SKM-1 treated with dmso at 0.1 percent for 144 hours (cell line): ENCODE data around the gene ZKSCAN5.
"Not testable (repeated sequence)": the region's sequence is repeated elsewhere in the genome, so short reads cannot be mapped to it uniquely, and the experiment has no call there.

Experiments
- DNase-seq: peaks from one replicate; lab custom pipeline; 2025; ENCODE audit not compliant: unreplicated experiment; lab: John Stamatoyannopoulos, UW

ZKSCAN5 gene

GRCh38 chr7:99551767-99552463 is 47.5 kb downstream of the ZKSCAN5 start, which contains the start of gene FAM200A:
FAM200A (minus strand) TSS chr7:99552114; CDS start chr7:99548407, 3,707 bp downstream.
- peak; percentile 67 for DNase-seq

GRCh38 chr7:99553039-99553438 is 48.6 kb downstream of the ZKSCAN5 start:
- DNase-seq, result no peak

GRCh38 chr7:99554939-99555338 is 50.5 kb downstream of the ZKSCAN5 start:
- no peak for DNase-seq

GRCh38 chr7:99557196-99557607 is 52.7 kb downstream of the ZKSCAN5 start:
- no peak for DNase-seq

GRCh38 chr7:99557940-99558305 is 53.5 kb downstream of the ZKSCAN5 start:
- no peak for DNase-seq

- DNase-seq, result peak; percentile 75
Observed at GRCh38 chr7:99558306-99559174, 54.1 kb downstream of the ZKSCAN5 start, which contains the start of gene ZNF655. ZNF655 (plus strand) TSS chr7:99558642; CDS start chr7:99560560, 1,918 bp downstream.

- no peak for DNase-seq
Observed at GRCh38 chr7:99559175-99559915, 54.9 kb downstream of the ZKSCAN5 start.

- no peak for DNase-seq
Observed at GRCh38 chr7:99560834-99561736, 56.6 kb downstream of the ZKSCAN5 start.

GRCh38 chr7:99561737-99562051 is 57.2 kb downstream of the ZKSCAN5 start:
- DNase-seq, result no peak

GRCh38 chr7:99562114-99562784 is 57.8 kb downstream of the ZKSCAN5 start:
- DNase-seq, result no peak

- DNase-seq, result no peak
Observed at GRCh38 chr7:99562832-99563231, 58.4 kb downstream of the ZKSCAN5 start.

- no peak for DNase-seq
Observed at GRCh38 chr7:99563650-99564049, 59.2 kb downstream of the ZKSCAN5 start.

GRCh38 chr7:99568770-99569169 is 64.3 kb downstream of the ZKSCAN5 start:
- not testable (repeated sequence) for DNase-seq

- DNase-seq, result no peak
Observed at GRCh38 chr7:99571768-99572167, 67.3 kb downstream of the ZKSCAN5 start.

- DNase-seq, result no peak
Observed at GRCh38 chr7:99573257-99573656, 68.8 kb downstream of the ZKSCAN5 start.

GRCh38 chr7:99576251-99576650 is 71.8 kb downstream of the ZKSCAN5 start:
- DNase-seq, result no peak

- no peak for DNase-seq
Observed at GRCh38 chr7:99579281-99579955, 75.0 kb downstream of the ZKSCAN5 start.

- DNase-seq, result no peak
Observed at GRCh38 chr7:99579956-99580777, 75.7 kb downstream of the ZKSCAN5 start.
